HG03135 (cell line): ENCODE measurements around the gene TAOK3.
"Not testable (repeated sequence)": the region's sequence is repeated elsewhere in the genome, so short reads cannot be mapped to it uniquely, and the experiment has no call there.

ENCODE experiments used
- ATAC-seq: cut with Tn5 transposase; IDR thresholded peaks from one replicate; pipeline ENCODE4 v1.9.1; 2021; ENCODE audit warnings: mild to moderate bottlenecking, moderate library complexity; ENCODE audit not compliant: unreplicated experiment

Gene TAOK3

GRCh38 chr12:118344829-118345228 is 27.9 kb downstream of the TAOK3 start:
- ATAC-seq = no peak

GRCh38 chr12:118342090-118342489 is 30.6 kb downstream of the TAOK3 start:
- ATAC-seq = no peak

- no peak for ATAC-seq
Observed at GRCh38 chr12:118337194-118337838, 35.4 kb downstream of the TAOK3 start.

- ATAC-seq = no peak
Observed at GRCh38 chr12:118336123-118336522, 36.6 kb downstream of the TAOK3 start.

GRCh38 chr12:118334939-118335567 is 37.7 kb downstream of the TAOK3 start:
- no peak for ATAC-seq

GRCh38 chr12:118334241-118334640 is 38.5 kb downstream of the TAOK3 start:
- no peak for ATAC-seq

GRCh38 chr12:118332511-118332910 is 40.2 kb downstream of the TAOK3 start:
- ATAC-seq = no peak

GRCh38 chr12:118330421-118331018 is 42.2 kb downstream of the TAOK3 start:
- peak; percentile 74 for ATAC-seq

GRCh38 chr12:118328486-118329330 is 44.0 kb downstream of the TAOK3 start:
- ATAC-seq = no peak

GRCh38 chr12:118327391-118327790 is 45.3 kb downstream of the TAOK3 start:
- no peak for ATAC-seq

- no peak for ATAC-seq
Observed at GRCh38 chr12:118326991-118327390, 45.7 kb downstream of the TAOK3 start.

- ATAC-seq = no peak
Observed at GRCh38 chr12:118325081-118325480, 47.6 kb downstream of the TAOK3 start.

GRCh38 chr12:118319627-118320026 is 53.1 kb downstream of the TAOK3 start:
- ATAC-seq = no peak

GRCh38 chr12:118318744-118319143 is 54.0 kb downstream of the TAOK3 start:
- ATAC-seq = no peak

- no peak for ATAC-seq
Observed at GRCh38 chr12:118317729-118318128, 55.0 kb downstream of the TAOK3 start.

- ATAC-seq = no peak
Observed at GRCh38 chr12:118315821-118316220, 56.9 kb downstream of the TAOK3 start.

- ATAC-seq = peak; percentile 71
Observed at GRCh38 chr12:118312578-118312977, 60.1 kb downstream of the TAOK3 start.

GRCh38 chr12:118311666-118312065 is 61.0 kb downstream of the TAOK3 start:
- ATAC-seq = no peak

GRCh38 chr12:118310320-118310719 is 62.4 kb downstream of the TAOK3 start:
- no peak for ATAC-seq

- not testable (repeated sequence) for ATAC-seq
Observed at GRCh38 chr12:118308006-118308405, 64.7 kb downstream of the TAOK3 start.
